Common myeloid progenitor, CD34-positive (primary cell): ENCODE data around the gene WASF2.

Experiments used
- CTCF ChIA-PET: fragments of 350-600 bp; sonication (Branson Sonifier 250); formaldehyde crosslinking; loops from one replicate; lab custom pipeline; 2021; ENCODE audit warnings: antibody characterized with exemption; lab: Charles Lee
- POLR2A ChIA-PET: fragments of 350-600 bp; sonication (Branson Sonifier 250); formaldehyde crosslinking; loops from one replicate; lab custom pipeline; 2021; ENCODE audit warnings: antibody characterized with exemption; lab: Charles Lee
- DNase-seq, 3 donors: peaks; one replicate each; pipeline versions ENCODE4 v3.0.0 to v3.0.0-alpha.2; 2013
- H3K27ac ChIP-seq, 2 experiments: 1 replicate in 1 of 2; 2 replicates in 1 of 2; pipeline ENCODE4 v1.7.0; 2013; ENCODE audit warnings: inconsistent platforms in 2 of 2, low read length in 2 of 2, mild to moderate bottlenecking in 2 of 2, low read depth in 1 of 2, moderate library complexity in 1 of 2; ENCODE audit not compliant: severe bottlenecking in 2 of 2, insufficient read depth in 1 of 2, poor library complexity in 1 of 2
- H3K27me3 ChIP-seq, 5 experiments: replicated peaks in 2 of 5; 1 replicate in 3 of 5; 2 replicates in 2 of 5; pipeline versions ENCODE4 v1.6.1 to v1.7.0; 2013; ENCODE audit warnings: low read length in 4 of 5, mild to moderate bottlenecking in 2 of 5, moderate library complexity in 2 of 5, inconsistent platforms in 1 of 5; ENCODE audit not compliant: insufficient read depth in 5 of 5, control insufficient read depth in 4 of 5
- H3K36me3 ChIP-seq, 4 experiments: 1 replicate in 2 of 4; 2 replicates in 2 of 4; pipeline versions ENCODE4 v1.6.1 to v1.7.0; 2013; ENCODE audit warnings: low read length in 3 of 4, control low read depth in 1 of 4, mild to moderate bottlenecking in 1 of 4; ENCODE audit not compliant: control insufficient read depth in 4 of 4, insufficient read depth in 4 of 4
- H3K4me1 ChIP-seq, 4 experiments: 1 replicate in 3 of 4; 2 replicates in 1 of 4; pipeline versions ENCODE4 v1.6.1 to v1.7.1; 2013; ENCODE audit warnings: low read length in 3 of 4, mild to moderate bottlenecking in 3 of 4, control low read depth in 1 of 4, inconsistent platforms in 1 of 4, moderate library complexity in 1 of 4; ENCODE audit not compliant: control insufficient read depth in 4 of 4, insufficient read depth in 4 of 4; ENCODE audit errors: control extremely low read depth in 1 of 4
- H3K4me3 ChIP-seq, 7 experiments: 1 replicate in 4 of 7; 2 replicates in 3 of 7; pipeline versions ENCODE4 v1.5.1 to v1.7.0; 2013; ENCODE audit warnings: mild to moderate bottlenecking in 7 of 7, low read length in 6 of 7, moderate library complexity in 6 of 7, inconsistent platforms in 2 of 7, low read depth in 2 of 7, control low read depth in 1 of 7; ENCODE audit not compliant: insufficient read depth in 4 of 7, control insufficient read depth in 1 of 7; ENCODE audit errors: extremely low read depth in 1 of 7
- H3K9me3 ChIP-seq, 5 experiments: 1 replicate in 4 of 5; 2 replicates in 1 of 5; pipeline versions ENCODE4 v1.6.1 to v1.7.1; 2013; ENCODE audit warnings: low read length in 4 of 5, mild to moderate bottlenecking in 2 of 5, inconsistent platforms in 1 of 5, low read depth in 1 of 5, moderate library complexity in 1 of 5; ENCODE audit not compliant: control insufficient read depth in 4 of 5, insufficient read depth in 2 of 5; ENCODE audit errors: control extremely low read depth in 1 of 5
- WGBS: methylation state at CpG from one replicate; pipeline ENCODE4 v1.1.5; 2013; ENCODE audit not compliant: insufficient coverage; 5-methylcytosine and 5-hydroxymethylcytosine counted together

The WASF2 gene

GRCh38 chr1:27403931-27404330 is 86.0 kb downstream of the WASF2 start:
- peak in 2 of 3 donors; percentile 44 to 61 for DNase-seq
- H3K4me3 ChIP-seq: peak overlapping the region in 4 of 7 experiments; percentile 33 to 58 (median 50)
- CTCF ChIA-PET: interaction anchor here (1.1 to 11.9 kb wide), 18 partner anchors 9 to 257 kb away, joined by 3 to 238 read pairs (median 6); partner anchors contain the start of genes AHDC1 and MAP3K6
- H3K36me3 ChIP-seq: peaks cover 8 to 34% (median 24%) of the 10 kb centered on the region in 4 experiments
- POLR2A ChIA-PET: interaction anchor here (0.8 kb wide), 1 partner anchor 86 kb away, joined by 3 read pairs; the partner anchor contains the start of gene WASF2
- peaks cover 12 to 62% (median 58%) of the 10 kb centered on the region in 4 experiments for H3K4me1 ChIP-seq
- peak overlapping the region; percentile 34 to 70 for H3K27ac ChIP-seq
- no peaks in the 10 kb centered on the region for H3K27me3 ChIP-seq
- no peaks in the 10 kb centered on the region for H3K9me3 ChIP-seq

- Histone ChIP-seq H3K9me3 (no peaks in the 10 kb centered on the region), H3K36me3 (peaks cover 8 to 26% (median 17%) of the 10 kb centered on the region in 4 experiments), H3K4me1 (peaks cover 12 to 62% (median 59%) of the 10 kb centered on the region in 4 experiments), H3K27ac (peak overlapping the region; percentile 34 to 70), H3K27me3 (no peaks in the 10 kb centered on the region), H3K4me3 (peak overlapping the region in 5 of 7 experiments; percentile 12 to 58 (median 47))
- 6% methylated on average over 21 of the region's 24 CpGs for WGBS
- ChIA-PET POLR2A (interaction anchor here (0.8 kb wide), 1 partner anchor 87 kb away, joined by 3 read pairs; the partner anchor contains the start of gene WASF2), CTCF (interaction anchor here (0.5 to 11.9 kb wide), 31 partner anchors 8 to 259 kb away, joined by 3 to 238 read pairs (median 4); partner anchors contain the start of genes AHDC1, MAP3K6 and WASF2)
- DNase-seq: peak; percentile 67 to 94 (median 92)
These were observed 86.8 kb downstream of the WASF2 start for GRCh38 chr1:27403065-27403726.

DNA sequence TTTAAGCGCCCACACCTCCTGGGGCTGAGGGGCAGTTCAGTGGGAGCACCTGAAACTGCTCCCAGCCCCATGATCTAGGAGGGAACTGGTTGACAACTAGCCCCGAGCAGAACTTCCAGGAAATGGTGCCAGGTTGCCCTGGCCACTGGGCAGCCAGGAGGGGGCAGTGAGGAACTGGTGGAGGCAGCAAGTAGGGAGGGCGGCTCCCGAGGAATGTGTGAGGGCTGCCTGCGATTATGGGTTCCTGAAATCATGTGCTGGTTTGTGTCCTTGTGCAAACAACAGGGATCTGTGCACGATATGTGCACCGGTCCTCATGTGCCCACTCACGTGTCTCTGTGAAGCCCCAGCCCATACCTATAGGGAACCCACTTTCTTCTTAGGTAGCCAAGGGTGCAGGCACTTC is 87.6 kb downstream of the WASF2 start:
- peaks cover 12 to 60% (median 58%) of the 10 kb centered on the region in 4 experiments for H3K4me1 ChIP-seq
- peak in 2 of 3 donors; percentile 63 to 67 for DNase-seq

DNA sequence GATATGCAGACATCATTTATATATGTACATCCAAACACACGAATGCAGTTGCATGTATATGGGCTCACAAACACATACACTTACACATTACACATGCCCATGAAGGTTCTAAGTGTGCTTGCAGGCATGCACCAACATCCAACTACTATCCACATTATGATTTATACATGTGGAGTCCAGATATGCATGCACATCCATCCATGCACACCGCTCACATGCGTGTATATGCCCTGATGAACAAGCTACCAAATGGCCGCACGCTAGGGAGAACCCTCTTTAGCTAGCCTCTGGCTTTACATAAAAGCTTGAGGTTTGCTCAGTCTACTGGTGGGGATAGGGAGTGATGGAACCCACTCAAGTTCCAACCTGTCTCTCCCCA is 89.0 kb downstream of the WASF2 start:
- Histone ChIP-seq H3K4me1 (peaks cover 12 to 50% (median 50%) of the 10 kb centered on the region in 4 experiments), H3K27me3 (no peaks in the 10 kb centered on the region), H3K27ac (no peak overlapping the region), H3K9me3 (no peaks in the 10 kb centered on the region), H3K4me3 (no peak overlapping the region), H3K36me3 (peaks cover 0 to 9% (median under 1%) of the 10 kb centered on the region in 4 experiments)
- POLR2A ChIA-PET: no interaction called here
- 100% methylated on average over 2 of the region's 5 CpGs for WGBS
- CTCF ChIA-PET: interaction anchor here (1.1 to 11.9 kb wide), 6 partner anchors 10 to 266 kb away, joined by 3 to 238 read pairs (median 6); partner anchors contain the start of genes AHDC1 and GPR3
- no peak for DNase-seq

More for the DNA sequence above, 87.6 kb downstream of the WASF2 start:
- H3K27me3 ChIP-seq: no peaks in the 10 kb centered on the region
- 35% methylated on average over 4 of the region's 8 CpGs for WGBS
- POLR2A ChIA-PET: no interaction called here
- H3K36me3 ChIP-seq: peaks cover under 1 to 18% (median 9%) of the 10 kb centered on the region in 4 experiments
- peak overlapping the region in 2 of 7 experiments; percentile 32 to 58 for H3K4me3 ChIP-seq
- peak overlapping the region in 1 of 2 experiments; percentile 25 for H3K27ac ChIP-seq
- CTCF ChIA-PET: interaction anchor here (0.8 to 11.9 kb wide), 24 partner anchors 9 to 261 kb away, joined by 3 to 238 read pairs (median 5); partner anchors contain the start of genes AHDC1, MAP3K6 and WASF2
- no peaks in the 10 kb centered on the region for H3K9me3 ChIP-seq

DNA sequence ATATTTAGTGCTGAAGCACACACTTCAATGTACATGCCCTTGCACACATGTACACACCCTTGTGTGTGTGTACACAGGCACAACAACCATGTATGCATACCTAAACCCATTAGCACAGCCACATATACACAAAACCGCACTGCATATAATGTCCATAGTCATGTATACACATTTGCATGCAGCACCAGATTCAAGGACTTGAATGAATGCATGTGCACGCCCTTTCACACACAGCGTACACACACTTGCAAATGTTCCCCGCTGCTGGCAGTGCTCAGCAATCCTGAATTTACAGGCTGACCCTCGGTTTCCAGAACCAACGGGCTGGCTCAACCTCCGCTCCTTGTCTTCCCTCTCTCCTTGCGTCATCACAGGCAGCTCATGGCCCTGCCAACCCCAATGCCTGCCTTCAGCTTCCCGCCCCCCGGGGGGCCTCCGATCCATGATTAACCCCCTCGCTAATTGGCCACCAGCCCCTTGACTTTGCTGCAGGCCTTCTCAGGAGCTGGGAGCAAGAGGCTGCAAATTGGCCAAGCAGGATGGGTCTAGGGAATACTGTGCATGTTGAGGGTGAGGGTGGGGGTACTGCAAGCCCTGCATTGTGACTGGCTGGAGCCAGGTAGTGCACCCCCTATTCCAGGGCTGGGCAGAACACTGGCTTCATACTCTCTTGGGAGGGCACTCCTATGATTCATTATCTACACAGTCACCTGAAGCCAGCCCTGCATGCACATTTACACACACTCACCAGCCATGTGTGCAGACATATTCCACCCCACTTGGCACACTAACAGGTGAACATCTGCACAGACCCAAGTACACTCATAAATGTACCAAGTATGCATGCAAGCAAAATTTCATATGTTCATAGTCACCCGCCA is 89.6 kb downstream of the WASF2 start:
- peaks cover 12 to 47% (median 46%) of the 10 kb centered on the region in 4 experiments for H3K4me1 ChIP-seq
- DNase-seq: no peak
- WGBS: 91% methylated on average over 13 of the region's 13 CpGs
- H3K27me3 ChIP-seq: no peaks in the 10 kb centered on the region
- peaks cover 0 to 9% (median 0%) of the 10 kb centered on the region in 4 experiments for H3K36me3 ChIP-seq
- ChIA-PET POLR2A (no interaction called here), CTCF (interaction anchor here (1.1 to 11.9 kb wide), 6 partner anchors 9 to 267 kb away, joined by 3 to 238 read pairs (median 6); partner anchors contain the start of genes AHDC1 and GPR3)
- no peak overlapping the region for H3K27ac ChIP-seq
- no peaks in the 10 kb centered on the region for H3K9me3 ChIP-seq
- H3K4me3 ChIP-seq: no peak overlapping the region

DNA sequence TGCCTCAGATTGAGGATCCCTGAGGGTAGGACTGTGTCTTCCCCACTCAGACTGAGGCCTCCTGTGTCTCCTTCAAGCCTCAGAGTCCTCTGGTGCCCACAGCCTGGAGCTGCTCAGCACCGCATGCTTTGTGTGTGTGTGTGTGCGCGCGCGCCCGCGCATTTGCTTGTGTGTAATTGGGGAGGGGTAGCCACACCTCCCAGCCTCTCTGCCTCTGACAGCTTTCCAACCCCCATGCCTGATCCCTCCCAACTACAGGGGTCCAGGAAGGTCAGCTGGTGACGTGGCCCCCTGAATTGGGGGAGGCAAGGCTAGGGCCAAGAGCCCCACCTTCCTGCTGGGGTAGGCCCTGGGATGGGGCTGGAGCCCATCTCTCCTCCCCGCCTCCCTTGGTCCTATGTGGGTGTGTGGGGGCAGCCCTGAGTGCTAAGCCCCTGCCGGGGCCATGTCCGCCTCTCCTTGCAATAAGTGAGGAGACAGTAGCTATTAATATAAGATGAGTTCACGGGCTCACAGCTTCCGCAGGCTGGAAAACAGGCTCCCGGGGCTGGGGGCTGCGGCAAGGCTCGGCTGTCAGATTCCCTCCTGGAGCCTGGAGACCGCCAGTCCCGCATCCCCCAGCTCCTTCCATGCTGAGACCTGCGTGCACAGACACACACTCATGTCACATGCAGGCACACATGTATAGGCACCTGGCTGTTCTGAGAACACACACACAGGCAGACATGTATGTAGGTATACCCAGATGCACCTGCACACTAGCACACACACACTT is 90.5 kb downstream of the WASF2 start:
- H3K9me3 ChIP-seq: no peaks in the 10 kb centered on the region
- H3K27ac ChIP-seq: no peak overlapping the region
- H3K36me3 ChIP-seq: peaks cover 0 to 5% (median 0%) of the 10 kb centered on the region in 4 experiments
- POLR2A ChIA-PET: no interaction called here
- peaks cover 9 to 40% (median 37%) of the 10 kb centered on the region in 4 experiments for H3K4me1 ChIP-seq
- WGBS: 93% methylated on average over 3 of the region's 19 CpGs
- H3K4me3 ChIP-seq: no peak overlapping the region
- CTCF ChIA-PET: interaction anchor here (1.1 to 11.9 kb wide), 6 partner anchors 10 to 209 kb away, joined by 3 to 238 read pairs (median 20); partner anchors contain the start of gene AHDC1
- DNase-seq: no peak
- no peaks in the 10 kb centered on the region for H3K27me3 ChIP-seq
